HG03159 (cell line): ENCODE data around the gene TCP10L.
"Not testable (repeated sequence)": the region's sequence is repeated elsewhere in the genome, so short reads cannot be mapped to it uniquely, and the experiment has no call there.

Experiments used
- ATAC-seq: cut with Tn5 transposase; IDR thresholded peaks from one replicate; pipeline ENCODE4 v1.9.1; 2021; ENCODE audit warnings: mild to moderate bottlenecking, moderate library complexity; ENCODE audit not compliant: unreplicated experiment

TCP10L gene

DNA sequence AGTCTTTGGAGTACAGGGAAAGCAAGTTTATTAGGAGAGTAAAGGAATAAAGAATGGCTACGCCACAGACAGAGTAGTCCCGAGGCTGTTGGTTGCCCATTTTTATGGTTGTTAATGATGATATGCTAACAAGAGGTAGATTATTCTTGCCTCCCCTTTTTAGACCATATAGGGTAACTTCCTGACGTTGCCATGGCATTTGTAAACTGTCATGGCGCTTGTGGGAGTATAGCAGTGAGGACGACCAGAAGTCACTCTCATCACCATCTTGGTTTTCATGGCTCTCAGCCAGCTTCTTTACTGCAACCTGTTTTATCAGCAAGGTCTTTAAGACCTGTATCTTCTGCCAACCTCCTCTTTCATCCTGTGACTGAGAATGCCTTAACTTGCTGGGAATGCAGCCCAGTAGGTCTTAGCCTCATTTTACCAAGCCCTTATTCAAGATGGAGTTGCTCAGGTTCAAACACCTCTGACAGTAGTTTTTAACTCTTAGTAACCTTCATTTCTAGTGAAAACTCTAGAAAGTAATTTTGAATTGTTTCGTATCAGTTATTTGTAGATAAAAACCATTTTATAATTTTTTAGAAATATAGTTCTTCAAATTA is 26.2 kb downstream of the TCP10L start:
- no peak for ATAC-seq

DNA sequence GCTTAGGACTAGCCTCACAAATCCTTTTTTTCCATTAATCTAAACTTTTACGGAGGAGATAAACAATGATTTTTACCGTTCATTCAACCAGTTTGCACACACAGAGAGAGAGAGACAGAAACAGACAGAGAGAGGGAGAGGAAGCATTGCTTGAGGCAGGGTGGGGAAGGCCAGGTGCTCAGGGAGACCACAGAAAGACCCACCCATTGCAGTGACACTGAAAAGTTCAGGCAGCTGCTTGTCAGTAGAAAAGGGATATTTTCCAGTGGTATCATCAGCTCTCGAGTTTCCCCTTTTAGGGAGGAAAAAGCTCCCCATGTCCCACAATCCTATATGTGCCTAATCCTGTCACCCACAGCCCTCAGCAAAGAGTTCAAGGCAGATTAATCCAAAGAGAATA is 27.2 kb downstream of the TCP10L start:
- ATAC-seq, result no peak

DNA sequence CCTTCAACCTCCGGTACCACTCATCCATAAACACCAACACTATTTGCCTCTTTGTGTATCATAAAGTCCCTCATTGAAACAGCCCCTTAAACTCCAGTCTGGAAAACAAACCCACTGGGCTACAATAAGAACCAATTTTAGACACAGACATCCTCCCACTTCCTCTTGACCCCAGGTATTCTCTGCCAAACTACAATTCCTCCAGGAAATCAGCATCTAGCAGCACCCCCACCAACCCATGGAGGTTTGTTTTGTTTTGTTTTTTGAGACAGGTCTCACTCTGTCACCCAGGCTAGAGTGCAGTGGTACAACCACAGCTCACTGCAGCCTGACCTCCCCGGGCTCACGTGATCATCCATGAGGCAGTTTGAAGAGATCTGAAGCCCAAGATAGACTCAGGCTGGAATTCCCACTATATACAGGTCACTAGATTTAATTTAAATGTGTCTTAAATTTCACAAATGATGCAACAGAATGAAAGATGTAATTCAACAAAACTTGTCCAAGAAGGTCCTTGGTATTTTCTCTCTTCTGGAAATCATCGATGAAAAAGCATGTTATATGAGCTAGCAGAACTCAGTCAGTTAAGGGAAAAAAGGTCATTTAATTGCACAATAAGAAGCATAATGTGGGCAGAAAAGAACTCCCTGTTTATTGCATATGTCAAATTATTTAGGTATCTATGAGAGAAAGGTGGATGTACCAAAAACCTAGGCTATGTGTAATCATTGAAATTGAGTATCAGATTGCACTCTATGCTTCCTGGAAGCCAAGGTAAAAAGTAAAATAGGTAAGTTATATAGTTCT is 30.3 kb downstream of the TCP10L start:
- ATAC-seq, result no peak

DNA sequence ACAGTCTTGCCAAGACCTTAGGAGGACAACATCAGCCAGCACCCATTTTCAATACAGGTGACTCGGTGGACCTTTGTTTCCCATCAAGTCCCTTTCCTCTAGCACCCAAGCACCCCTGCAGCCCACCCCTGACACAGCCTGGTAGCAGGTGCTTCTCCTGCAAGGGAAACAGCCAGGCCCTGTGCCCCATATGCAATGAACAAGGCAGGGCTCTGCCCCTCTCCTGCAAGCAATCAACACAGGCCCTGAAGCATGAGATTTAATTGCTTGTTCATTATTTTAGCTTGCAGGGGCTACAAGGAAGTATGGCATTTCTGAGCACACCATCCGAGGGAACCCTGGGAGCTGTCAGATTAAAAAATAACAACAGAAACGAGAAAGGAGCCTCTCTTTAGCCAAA is 35.4 kb downstream of the TCP10L start:
- no peak for ATAC-seq

DNA sequence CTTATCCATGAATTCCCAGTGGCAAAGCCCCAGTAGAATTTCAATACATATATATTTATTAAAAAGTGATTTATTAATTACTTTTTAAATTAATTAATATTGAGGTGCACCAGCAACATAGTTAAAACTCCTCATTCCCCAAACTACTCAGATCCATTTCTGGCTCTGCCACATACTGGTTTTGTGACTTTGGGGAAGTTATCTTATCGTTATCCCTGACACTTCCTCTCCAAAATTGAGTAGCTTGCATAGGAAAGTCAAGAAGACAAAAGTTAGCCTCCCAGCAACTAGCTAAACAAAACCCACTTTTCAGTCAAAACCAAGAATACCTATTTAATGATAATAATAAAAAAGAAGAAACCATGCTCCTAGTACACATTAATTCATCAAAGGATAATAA is 35.9 kb downstream of the TCP10L start:
- ATAC-seq, result no peak

DNA sequence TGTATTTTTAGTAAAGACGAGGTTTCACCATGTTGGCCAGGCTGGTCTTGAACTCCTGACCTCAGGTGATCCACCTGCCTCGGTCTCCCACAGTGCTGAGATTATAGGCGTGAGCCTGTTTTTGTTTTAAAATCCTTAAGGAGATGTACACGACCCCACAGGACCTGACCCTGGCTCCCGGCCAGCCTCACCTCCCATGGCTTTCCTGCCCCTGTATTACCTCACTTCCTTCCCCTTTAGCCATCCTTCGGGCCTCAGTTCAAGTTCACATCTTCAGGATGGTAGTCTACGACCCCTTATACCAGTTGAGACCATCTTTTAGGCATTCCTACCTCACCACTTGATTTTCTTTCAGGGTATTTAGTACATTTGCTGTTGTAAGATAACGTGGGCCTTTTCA is 36.3 kb downstream of the TCP10L start:
- no peak for ATAC-seq

DNA sequence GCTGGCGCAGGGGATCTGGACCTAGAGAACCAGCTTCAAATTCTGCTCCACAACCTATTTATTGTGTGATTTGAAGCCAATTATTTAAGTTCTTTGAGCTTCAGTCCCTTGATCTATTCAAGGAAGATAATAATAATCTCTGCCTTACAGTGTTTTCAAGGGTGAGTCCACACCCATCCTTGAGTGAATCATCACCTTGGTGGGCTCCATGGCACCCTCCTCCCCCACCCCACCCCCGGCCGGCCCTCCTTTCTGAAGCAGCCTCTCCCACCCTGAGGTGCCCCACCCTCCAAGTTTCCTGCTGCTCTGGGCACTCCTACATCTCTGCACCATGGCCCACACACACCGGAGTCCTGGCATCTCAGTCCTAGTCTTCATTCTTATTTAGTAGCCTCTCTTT is 38.3 kb downstream of the TCP10L start:
- ATAC-seq, result no peak

DNA sequence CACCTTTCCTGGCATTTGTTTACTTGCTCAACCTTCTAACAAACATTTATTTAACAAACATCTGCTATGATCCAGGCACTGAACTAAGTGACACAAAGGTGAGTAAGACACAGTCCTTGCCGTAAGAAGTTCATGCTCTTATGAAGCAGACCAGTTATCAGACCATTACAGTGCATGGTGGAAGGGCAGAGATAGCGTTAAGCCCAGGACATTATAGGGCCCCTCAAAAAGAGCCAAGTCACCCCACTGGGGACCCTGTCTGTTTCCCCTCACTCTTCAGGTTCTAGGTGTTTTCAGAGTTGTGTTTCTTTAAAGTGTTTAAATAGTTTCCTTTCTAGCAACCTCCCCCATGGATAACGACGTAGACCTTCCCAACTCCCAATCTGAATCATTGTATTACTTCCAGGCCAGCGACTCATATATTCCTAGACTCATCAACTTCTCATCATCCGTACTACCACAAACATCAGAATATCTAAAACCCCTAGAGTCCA is 39.3 kb downstream of the TCP10L start:
- no peak for ATAC-seq

DNA sequence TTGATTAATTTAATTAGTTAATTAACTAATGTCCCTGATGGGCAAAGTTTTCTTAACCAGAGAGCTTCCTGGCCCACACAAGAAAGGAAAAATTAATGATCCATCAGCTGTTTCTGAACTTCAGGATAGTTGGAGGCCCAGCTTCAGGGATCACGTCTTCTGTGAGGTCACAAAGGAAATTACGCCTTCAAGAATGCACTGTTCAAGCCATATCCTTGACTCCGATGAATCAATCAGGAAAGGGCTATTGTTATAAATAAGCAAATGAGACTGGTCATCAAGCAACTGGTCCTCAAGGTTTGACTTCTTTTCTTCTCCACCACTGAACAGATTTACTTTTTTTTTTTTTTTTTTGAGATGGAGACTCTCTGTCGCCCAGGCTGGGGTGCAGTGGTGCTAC is 40.6 kb downstream of the TCP10L start:
- ATAC-seq, result no peak

DNA sequence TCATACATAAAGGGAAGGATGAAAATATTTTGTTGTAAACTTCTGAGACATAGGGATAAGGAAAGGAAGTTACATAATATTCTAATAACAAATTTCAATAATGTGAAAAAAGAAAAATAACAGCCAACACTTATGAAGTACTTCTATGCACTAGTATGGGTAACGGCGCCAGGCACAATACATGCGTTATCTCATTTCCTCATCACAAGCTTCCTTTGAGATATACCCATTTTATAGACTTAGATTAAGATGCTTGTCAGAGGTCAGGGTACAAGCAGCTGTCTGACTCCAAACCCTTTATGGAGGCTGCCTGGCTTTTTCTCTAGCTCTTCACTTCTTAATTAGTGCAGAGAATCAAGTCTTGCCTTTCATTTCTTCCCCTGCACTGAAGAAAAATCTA is 41.3 kb downstream of the TCP10L start:
- no peak for ATAC-seq

DNA sequence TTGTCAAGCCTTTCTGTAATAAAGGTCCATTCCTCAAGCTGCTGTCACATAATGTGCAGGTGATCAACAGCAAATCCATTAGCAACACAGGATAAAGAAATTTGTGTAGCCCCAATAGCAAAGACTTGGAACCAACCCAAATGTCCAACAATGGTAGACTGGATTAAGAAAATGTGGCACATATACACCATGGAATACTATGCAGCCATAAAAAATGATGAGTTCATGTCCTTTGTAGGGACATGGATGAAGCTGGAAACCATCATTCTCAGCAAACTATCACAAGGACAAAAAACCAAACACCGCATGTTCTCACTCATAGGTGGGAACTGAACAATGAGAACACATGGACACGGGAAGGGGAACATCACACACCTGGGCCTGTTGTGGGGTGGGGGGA is 42.3 kb downstream of the TCP10L start:
- not testable (repeated sequence) for ATAC-seq

DNA sequence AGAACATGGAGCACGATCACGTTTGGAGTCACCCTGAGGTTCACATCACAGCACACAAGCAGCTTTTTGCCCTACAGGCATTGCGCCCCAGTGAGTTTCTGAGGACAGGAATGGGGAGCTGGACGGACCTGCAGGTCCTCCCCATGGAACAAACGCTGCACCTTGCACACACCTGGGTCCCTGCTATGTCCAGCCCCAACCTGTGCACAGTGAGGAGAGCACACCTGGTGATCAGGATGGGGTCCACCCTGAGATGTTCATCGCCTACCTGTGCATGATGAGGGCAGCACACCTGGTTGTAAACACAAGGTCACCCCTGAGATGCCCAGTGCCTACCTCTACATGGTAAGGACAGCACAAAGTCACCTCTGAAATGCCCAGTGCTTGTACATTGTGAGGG is 45.9 kb downstream of the TCP10L start:
- ATAC-seq, result no peak

DNA sequence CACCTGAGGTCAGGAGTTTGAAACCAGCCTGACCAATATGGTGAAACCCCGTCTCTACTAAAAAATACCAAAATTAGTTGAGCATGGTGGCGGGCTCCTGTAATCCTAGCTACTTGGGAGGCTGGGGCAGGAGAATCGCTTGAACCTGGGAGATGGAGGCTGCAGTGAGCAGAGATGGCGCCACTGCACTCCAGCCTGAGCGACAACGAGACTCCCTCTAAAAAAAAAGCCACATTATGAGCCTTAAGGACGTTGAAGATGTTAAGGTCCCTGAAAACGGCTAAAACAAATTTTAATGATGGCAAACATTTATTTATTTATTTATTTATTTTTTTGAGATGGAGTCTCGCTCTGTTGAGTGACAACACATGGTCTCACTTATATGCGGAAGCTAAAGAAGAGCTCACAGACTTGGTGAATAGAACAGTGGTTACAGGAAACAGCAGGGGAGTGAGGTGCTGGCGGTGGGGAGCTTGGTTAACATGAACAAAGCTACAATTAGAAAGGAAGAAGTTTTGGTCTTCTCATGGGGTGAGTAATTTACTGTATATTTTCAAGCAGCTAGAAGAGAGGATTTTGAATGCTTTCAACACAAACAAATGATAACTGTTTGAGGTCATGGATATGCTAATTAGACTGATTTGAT is 47.1 kb downstream of the TCP10L start:
- no peak for ATAC-seq

DNA sequence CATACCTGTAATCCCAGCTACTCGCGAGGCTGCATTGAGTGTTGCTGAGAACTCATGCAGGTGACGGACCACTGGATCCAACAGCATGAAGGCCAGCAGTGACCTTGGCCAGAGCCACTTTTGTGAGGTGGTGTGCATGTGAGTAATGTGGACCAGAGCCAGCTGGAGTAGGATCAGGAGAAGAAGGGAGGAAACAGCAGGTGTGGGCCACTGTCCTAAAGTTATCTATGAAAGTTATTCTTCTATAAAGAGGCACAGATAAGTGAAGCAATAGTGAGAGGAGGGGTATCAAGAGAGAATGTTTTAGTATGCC is 47.8 kb downstream of the TCP10L start:
- ATAC-seq, result no peak

DNA sequence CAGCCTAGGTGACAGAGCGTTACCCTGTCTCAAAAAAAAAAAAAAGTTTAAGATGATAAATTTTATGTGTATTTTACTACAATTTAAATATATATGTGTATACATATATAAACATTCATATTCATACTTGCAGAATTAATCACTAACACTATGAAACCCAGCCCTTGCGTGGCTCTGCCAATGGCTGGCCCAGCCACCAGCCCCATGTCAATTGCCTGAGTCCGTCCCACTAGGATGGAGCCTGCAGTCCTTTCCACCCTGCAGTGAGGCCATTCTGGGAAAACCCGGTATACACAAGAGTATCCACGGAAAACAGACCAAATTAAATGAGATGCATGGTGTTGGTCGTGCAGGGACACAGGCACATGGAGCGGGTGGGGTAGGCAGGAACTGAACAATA is 49.7 kb downstream of the TCP10L start:
- no peak for ATAC-seq

DNA sequence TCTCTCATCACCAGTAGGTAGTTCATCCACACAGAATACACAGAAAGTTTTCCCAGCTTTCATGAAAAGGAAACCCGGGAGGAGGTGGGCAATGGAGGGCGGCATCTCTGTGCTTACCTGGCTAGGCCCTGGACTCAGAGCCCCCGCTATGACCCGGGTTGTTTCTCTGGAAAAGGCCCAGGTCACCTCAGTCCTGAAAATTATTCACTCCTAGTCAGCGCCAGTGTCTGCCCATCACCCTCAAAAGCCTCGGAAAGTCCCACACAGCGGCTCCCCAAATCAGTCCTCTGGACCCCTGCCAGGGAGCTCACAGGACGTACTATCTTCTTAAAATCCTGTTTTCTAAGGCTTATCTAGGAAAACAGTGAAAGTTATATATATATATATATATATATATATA is 51.2 kb downstream of the TCP10L start:
- ATAC-seq, result no peak

DNA sequence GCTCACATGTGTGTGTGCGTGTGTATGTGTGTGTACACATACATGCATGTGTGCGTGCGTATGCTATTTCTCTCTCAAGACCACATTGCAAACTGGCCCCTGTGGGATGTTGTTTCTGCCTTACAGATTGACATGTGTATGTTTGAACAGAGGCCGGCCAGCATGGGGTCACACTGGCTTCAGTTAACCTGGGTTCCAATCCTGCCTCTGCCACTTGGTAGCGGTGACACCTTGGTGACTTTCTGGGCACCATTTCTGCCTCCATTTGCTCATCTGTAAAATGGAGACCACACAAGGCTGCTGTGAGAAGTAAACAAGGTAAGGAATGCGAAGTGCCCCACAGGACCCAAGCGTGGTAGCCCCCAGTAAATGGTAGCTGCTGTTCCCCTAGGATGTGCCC is 51.7 kb downstream of the TCP10L start:
- no peak for ATAC-seq

DNA sequence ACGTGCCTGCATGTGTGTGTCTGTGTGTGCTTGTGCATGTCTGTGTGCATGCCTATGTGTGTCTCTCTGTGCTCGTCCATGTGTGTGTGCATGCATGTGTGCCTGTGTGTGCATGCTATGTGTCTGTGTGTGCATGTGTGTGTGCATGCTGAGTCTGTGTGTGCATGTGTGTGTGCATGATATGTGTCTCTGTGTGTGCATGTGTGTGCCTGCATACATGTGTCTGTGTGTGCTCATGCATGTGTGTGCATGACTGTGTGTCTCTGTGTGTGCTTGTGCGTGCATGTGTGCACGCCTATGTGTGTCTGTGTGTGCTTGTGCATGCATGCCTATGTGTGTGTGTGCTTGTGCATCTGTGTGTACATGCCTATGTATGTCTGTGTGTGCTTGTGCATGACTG is 52.3 kb downstream of the TCP10L start:
- no peak for ATAC-seq

DNA sequence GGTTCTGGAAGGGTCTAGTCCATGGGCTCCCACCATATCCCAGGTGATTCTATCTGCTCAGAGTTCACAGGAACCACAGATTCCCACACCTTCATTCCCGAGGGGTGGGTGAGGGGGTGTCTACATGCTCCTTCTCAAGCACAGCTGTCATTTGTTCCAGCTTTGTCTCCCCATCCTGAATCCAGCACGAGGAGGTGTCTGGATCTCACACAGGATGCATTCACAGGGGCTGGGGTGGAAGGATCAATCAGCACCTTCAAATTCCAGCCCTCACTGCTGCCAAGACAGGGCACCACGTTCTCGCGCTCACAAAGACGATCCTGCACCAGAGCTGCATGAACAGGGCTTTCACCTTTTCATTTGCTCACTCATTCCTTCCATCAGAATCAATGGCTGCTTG is 52.7 kb downstream of the TCP10L start:
- no peak for ATAC-seq

DNA sequence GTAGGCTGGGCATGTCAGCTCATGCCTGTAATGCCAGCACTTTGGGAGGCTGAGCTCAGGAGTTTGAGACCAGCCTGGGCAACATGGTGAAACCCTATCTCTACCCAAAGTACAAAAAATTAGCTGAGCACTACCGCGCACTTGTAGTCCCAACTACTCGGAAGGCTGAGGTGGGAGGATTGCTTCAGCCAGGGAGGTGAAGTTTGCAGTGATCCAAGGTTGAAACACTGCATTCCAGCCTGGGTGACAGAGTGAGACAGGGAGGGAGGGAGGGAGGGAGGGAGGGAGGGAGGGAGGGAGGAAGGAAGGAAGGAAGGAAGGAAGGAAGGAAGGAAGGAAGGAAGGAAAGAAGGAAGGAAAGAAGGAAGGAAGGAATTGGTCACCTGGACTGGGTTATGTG is 53.8 kb downstream of the TCP10L start:
- ATAC-seq, result not testable (repeated sequence)

DNA sequence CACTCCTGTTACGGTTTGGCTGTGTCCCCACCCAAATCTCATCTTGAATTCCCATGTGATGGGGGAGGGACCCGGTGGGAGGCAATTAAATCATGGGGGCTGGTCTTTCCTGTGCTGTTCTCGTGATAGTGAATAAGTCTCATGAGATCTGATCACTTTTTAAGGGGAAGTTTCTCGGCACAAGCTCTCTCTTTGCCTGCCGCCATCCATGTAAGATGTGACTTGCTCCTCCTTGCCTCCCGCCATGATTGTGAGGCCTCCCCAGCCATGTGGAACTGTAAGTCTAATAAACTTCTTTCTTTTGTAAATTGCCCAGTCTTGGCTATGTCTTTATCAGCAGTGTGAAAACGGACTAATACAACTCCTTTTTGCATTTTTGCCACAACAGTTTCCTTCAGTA is 54.5 kb downstream of the TCP10L start:
- not testable (repeated sequence) for ATAC-seq

DNA sequence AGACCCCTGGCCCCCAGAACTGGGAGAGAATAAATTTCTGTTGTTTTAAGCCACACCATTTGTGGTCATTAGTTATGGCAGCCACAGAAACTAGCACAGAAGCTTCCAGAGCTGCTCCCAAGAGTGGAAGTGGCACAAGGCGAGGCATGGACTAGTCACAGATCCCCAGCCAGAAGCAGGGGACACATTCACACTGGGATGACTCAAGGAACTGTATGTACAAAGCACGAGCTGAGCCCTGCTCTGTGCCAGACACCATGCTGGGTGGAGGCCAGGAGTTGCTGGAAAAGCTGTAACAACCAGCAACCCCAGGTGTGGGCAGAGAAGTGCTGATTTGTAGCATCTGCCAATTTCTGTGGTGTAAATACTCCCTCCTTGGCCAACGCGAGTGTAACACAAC is 55.6 kb downstream of the TCP10L start:
- ATAC-seq, result no peak
